DND-41 (cell line): ENCODE measurements around the gene NTSR1.

Source experiments
- ATAC-seq: fragments of 200-7000 bp; cut with Tn5 transposase; 3 replicates; pipeline ENCODE4 v1.9.1; 2021; ENCODE audit warnings: low read depth; ENCODE audit not compliant: insufficient read depth
- DNase-seq: peaks from one replicate; pipeline ENCODE4 v3.0.0-alpha.2; 2020
- H2AFZ ChIP-seq: 2 replicates; pipeline ENCODE4 v1.6.0; 2012; ENCODE audit warnings: low read depth, low read length
- H3K27ac ChIP-seq: 2 replicates; pipeline ENCODE4 v1.5.1; 2012; ENCODE audit warnings: low read length, inconsistent platforms
- H3K27me3 ChIP-seq: fragments of 200-600 bp; sonication (generic); 2 replicates; pipeline ENCODE4 v1.6.0; 2012; ENCODE audit warnings: low read length, mild to moderate bottlenecking, inconsistent platforms; ENCODE audit not compliant: insufficient read depth, poor library complexity
- H3K36me3 ChIP-seq: 2 replicates; pipeline ENCODE4 v1.5.1; 2012; ENCODE audit warnings: low read length, inconsistent platforms; ENCODE audit not compliant: insufficient read depth
- H3K4me1 ChIP-seq: 2 replicates; pipeline ENCODE4 v1.5.1; 2012; ENCODE audit warnings: mild to moderate bottlenecking, low read length; ENCODE audit not compliant: insufficient read depth
- H3K4me2 ChIP-seq: 2 replicates; pipeline ENCODE4 v1.6.0; 2012; ENCODE audit warnings: mild to moderate bottlenecking, moderate library complexity, low read length, inconsistent platforms; ENCODE audit not compliant: insufficient read depth
- H3K4me3 ChIP-seq, 2 experiments: fragments of 200-600 bp in 1 of 2; shearing (Covaris generic) in 1 of 2; 2 replicates each; pipeline ENCODE4 v1.5.1; 2012 to 2016; ENCODE audit warnings: inconsistent platforms in 2 of 2, low read length in 2 of 2, mild to moderate bottlenecking in 2 of 2, low read depth in 1 of 2, moderate library complexity in 1 of 2
- H3K79me2 ChIP-seq: 2 replicates; pipeline ENCODE4 v1.6.0; 2012; ENCODE audit warnings: low read length, inconsistent platforms; ENCODE audit not compliant: insufficient read depth
- H3K9ac ChIP-seq: 2 replicates; pipeline ENCODE4 v1.6.0; 2012; ENCODE audit warnings: low read depth, mild to moderate bottlenecking, inconsistent platforms, low read length, moderate library complexity
- H3K9me3 ChIP-seq: 2 replicates; pipeline ENCODE4 v1.5.1; 2012; ENCODE audit warnings: low read length, moderate library complexity, mild to moderate bottlenecking, inconsistent platforms; ENCODE audit not compliant: insufficient read depth, severe bottlenecking
- H4K20me1 ChIP-seq: 2 replicates; pipeline ENCODE4 v1.6.0; 2012; ENCODE audit warnings: low read length; ENCODE audit not compliant: insufficient read depth
- CTCF ChIP-seq: IDR thresholded peaks from 2 replicates; pipeline ENCODE4 v1.5.1; 2012; ENCODE audit warnings: borderline replicate concordance, low read length, moderate library complexity, mild to moderate bottlenecking; ENCODE audit not compliant: poor library complexity, severe bottlenecking; ENCODE audit errors: extremely low read depth
- EZH2 ChIP-seq: IDR thresholded peaks from 3 replicates; pipeline ENCODE4 v1.6.1; 2012; ENCODE audit warnings: borderline replicate concordance, low read depth, mild to moderate bottlenecking, moderate library complexity, low read length, inconsistent platforms; ENCODE audit not compliant: severe bottlenecking

The NTSR1 gene

GRCh38 chr20:62793757-62794006, 85.0 kb downstream of the NTSR1 start:
- Histone ChIP-seq H3K79me2 (peaks cover 23% of the 10 kb centered on the region), H3K9ac (peak overlapping the region; percentile 48), H3K36me3 (peaks cover 18% of the 10 kb centered on the region), H3K4me1 (peaks cover 46% of the 10 kb centered on the region), H3K9me3 (no peaks in the 10 kb centered on the region), H3K27me3 (no peaks in the 10 kb centered on the region), H3K4me3 (peak overlapping the region in 1 of 2 experiments; percentile 57; a peak in 2 of 4 replicates), H3K27ac (peak overlapping the region; percentile 67), H3K4me2 (peak overlapping the region; percentile 78), H2AFZ (peak overlapping the region; percentile 60), H4K20me1 (peaks cover 18% of the 10 kb centered on the region)
- DNase-seq (no peak), ATAC-seq (no peak)
- TF ChIP-seq CTCF, result no peak
- no peak for TF ChIP-seq EZH2

GRCh38 chr20:62794007-62794724, 85.5 kb downstream of the NTSR1 start:
- peak overlapping the region; percentile 96 for H3K27ac ChIP-seq
- no peak for TF ChIP-seq EZH2
- TF ChIP-seq CTCF, result no peak
- peaks cover 23% of the 10 kb centered on the region for H3K36me3 ChIP-seq
- peaks cover 23% of the 10 kb centered on the region for H4K20me1 ChIP-seq
- H2AFZ ChIP-seq, result peak overlapping the region; percentile 97
- no peaks in the 10 kb centered on the region for H3K9me3 ChIP-seq
- peak overlapping the region; percentile 100 for H3K4me2 ChIP-seq
- H3K27me3 ChIP-seq, result no peaks in the 10 kb centered on the region
- ATAC-seq, result peak; percentile 77
- peak overlapping the region; percentile 87 for H3K9ac ChIP-seq
- DNase-seq, result peak; percentile 96
- H3K4me1 ChIP-seq, result peaks cover 46% of the 10 kb centered on the region
- peaks cover 26% of the 10 kb centered on the region for H3K79me2 ChIP-seq
- peak overlapping the region; percentile 12 to 84 for H3K4me3 ChIP-seq

- Histone ChIP-seq H3K27ac (peak overlapping the region; percentile 96), H3K9me3 (no peaks in the 10 kb centered on the region), H3K36me3 (peaks cover 33% of the 10 kb centered on the region), H3K79me2 (peaks cover 26% of the 10 kb centered on the region), H4K20me1 (peaks cover 30% of the 10 kb centered on the region), H3K27me3 (no peaks in the 10 kb centered on the region), H3K4me2 (peak overlapping the region; percentile 100), H2AFZ (peak overlapping the region; percentile 97), H3K9ac (peak overlapping the region; percentile 87), H3K4me1 (peaks cover 46% of the 10 kb centered on the region), H3K4me3 (peak overlapping the region; percentile 12 to 84)
- DNase-seq (peak; percentile 90), ATAC-seq (peak; percentile 59)
- TF ChIP-seq EZH2 (no peak), CTCF (no peak)
Measured at GRCh38 chr20:62795023-62795761, 86.6 kb downstream of the NTSR1 start.
